HG03060 (cell line): ENCODE results near the gene ANP32A.
"Not testable (repeated sequence)": the region's sequence is repeated elsewhere in the genome, so short reads cannot be mapped to it uniquely, and the experiment has no call there.

Source experiments
- ATAC-seq: cut with Tn5 transposase; IDR thresholded peaks from one replicate; pipeline ENCODE4 v1.9.1; 2021; ENCODE audit warnings: low read depth, moderate number of reproducible peaks; ENCODE audit not compliant: unreplicated experiment

The ANP32A gene

GRCh38 chr15:68759982-68760579, 60.6 kb downstream of the ANP32A start:
- ATAC-seq, result not testable (repeated sequence)

GRCh38 chr15:68755731-68756130, 65.0 kb downstream of the ANP32A start:
- ATAC-seq, result no peak

DNA sequence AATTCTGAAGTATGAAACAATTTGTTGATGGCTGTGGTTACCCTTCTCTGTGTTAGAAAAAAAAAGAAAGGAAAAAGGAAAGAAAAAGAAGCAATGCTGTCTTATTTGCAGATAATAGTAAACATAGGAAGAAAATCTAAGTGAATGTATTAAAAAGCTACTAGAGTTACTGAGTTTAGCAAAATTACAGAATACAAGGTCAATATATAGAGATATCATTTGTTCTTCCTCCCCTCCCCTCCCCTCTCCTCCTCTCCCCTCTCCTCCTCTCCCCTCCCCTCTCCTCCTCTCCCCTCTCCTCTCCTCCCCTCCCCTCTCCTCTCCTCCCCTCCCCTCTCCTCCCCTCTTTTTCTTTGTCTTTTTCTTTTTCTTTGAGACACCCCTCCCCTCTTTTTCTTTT, 69.1 kb downstream of the ANP32A start:
- no peak for ATAC-seq

DNA sequence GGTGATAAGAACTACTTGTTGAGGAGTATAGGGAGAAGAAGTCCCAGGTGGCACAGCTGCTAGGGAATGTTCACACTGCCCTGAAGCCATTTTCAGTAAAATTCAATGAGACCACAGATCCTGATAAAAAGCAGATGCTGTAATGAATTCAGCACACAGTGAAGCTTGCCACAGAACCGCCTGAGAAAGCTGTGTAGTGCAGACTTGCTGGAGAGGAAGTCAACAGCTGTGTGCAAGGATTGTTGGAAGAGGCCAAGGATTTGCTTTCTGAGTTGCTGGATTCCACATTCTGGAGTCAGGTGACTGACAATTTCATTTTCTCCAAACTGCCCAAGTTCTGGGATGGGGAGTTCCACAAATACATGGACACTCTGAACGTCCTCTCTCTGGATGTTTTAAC, 70.9 kb downstream of the ANP32A start:
- ATAC-seq, result no peak

GRCh38 chr15:68749365-68749764, 71.3 kb downstream of the ANP32A start:
- ATAC-seq, result no peak

DNA sequence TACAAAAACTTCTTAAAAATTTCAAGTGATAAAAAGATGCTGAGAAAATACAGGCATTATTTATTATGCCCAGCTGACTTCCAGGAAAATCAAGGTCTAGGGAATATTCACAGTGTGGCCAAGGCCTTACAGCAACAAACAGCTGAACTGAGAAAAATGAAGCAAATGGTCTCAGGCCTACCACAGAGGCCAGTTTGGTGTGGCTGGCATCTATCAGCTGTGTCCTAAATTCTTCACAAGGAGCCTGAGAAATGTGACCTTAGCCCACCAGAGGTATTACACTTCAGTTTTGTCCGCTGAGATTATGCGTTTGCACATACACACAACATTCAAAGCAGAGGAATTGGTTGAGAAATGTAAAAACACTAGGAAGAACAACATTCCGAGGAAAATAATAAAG, 77.4 kb downstream of the ANP32A start:
- no peak for ATAC-seq

DNA sequence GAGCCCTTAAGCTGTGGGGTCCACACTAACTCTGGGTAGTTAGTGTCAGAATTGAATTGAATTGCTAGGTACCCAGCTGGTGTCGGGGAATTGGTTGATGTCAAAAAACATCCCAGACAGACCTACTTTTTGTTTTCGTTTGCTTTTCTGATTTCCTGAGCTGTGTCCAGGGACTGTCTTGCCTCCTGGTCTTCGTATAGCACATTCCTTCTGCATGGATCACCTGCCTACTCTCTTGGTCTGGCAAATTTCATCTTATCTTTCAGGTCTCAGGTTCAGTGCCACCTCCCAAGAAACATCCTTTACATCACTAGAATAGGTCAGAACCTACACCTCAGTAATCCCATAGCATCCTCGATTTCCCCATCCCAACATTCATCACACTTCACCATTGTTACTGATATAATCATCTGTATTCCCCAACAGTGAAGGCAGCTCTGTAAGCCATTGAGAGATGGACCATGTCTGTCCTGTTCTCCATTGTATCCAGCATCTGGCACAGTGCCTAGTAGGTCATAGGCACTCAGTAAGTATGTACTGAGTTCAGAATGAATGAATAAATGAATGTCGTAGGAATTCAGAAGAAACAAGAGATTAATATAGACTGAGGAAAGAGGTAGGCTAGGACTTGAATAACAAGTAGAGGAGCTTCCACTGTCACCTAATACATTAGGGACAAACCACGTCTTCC, 81.2 kb downstream of the ANP32A start:
- ATAC-seq, result no peak

DNA sequence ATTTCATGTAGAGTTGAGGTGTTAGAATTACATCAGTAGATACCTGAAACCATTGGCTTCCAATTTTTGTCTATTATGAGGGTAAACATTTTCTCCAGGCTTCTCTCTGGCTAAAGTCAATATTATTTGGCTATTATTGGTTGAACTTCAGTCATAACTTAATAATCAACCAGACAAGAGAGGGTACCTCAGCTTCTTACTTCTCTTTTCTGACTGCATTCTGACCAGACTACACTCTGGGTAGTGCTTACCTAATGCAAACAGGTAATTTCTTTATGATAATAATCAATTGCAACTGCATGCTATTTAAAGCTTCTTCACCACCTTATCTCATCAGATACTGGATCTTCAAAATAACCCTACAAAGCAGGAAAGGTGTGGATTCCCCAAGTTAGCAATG, 85.1 kb downstream of the ANP32A start:
- no peak for ATAC-seq

DNA sequence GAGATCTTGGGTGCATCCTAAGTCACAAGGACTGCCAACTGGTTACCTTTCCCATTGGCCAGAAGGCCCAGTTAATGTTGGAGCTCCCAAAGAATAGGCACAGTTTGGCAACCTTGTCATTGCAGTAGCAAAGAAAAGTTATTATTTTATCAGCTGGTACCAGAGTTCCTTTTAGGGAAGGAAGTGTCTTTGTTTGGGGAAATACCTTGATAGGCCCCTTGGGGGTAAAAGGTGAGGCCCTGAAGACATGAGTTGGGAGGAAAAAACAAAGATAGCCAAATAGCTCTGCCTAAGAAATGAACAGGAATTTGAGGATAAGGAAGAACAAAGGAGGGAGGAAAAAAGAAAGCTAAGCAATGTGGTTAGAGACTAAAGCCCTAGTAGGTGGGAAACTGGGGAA, 85.8 kb downstream of the ANP32A start:
- ATAC-seq, result no peak

- ATAC-seq, result no peak
Observed at GRCh38 chr15:68734352-68734751, 86.3 kb downstream of the ANP32A start.

- ATAC-seq, result no peak
Observed at GRCh38 chr15:68733666-68734065, 87.0 kb downstream of the ANP32A start.

GRCh38 chr15:68732451-68732850, 88.2 kb downstream of the ANP32A start:
- no peak for ATAC-seq

DNA sequence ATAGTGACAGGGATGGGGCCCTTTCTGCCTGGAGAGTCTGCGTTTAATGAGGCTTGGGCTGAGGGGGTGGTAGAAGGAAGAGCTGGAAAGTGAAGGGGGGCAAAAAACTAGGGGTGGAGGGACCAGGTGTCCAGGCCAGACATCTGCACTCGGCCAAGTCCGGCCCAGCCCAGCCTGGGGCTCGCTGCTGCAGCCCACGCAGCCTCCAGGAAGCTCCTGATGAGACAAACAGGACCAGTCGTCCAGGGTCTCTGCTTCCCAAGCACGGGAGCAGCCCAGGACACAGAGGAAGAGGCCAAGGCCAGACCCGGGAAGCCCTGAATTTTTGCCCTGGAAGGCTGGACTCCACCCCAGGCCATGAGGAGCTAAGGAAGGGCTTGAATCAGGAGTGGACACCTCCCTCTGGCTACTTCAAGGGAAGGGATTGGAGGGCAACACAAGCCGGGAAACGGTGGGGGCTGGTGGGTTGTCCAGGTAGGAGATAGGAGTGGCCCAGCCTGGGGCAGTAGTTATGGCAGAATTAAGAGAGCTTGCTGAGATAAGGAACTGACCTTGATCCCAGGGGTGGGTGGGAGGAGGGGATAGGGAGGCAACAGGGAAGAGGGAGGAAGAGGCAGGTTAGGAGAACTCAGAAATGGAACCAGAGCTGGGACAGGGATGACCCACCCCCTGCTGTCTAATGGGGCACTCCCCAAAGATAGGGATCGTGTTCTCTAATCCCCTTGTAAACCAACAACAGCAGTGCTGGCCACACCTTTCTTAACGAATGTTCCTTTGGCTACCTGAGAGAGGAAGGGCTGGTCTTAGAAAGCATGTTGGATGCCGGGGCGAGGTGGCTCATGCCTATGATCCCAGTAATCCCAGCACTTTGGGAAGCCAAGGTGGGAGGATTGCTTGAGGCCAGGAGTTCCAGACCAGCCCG, 89.5 kb downstream of the ANP32A start:
- no peak for ATAC-seq

DNA sequence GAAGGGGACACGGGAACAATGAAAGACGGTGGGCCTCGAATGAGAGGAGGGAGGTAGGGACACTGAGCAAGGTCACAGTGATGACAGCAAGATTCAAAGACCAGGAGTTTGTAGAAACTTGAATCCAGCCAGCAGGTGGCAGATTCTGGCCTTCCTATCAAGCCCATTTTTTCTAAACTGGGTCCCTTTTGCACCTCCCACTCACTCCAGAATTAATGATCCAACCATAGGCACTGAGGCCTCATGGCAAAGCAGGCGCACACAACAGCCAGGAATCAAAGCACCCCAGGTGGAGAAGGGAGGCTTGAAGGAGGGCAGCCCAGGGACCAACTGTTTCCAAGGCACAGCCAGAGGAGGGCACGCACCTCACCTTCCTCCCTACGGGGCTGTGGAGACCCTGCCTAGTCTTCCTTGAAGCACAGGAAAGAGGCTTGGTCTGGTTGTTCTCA, 90.2 kb downstream of the ANP32A start:
- ATAC-seq, result no peak

- ATAC-seq, result no peak
Observed at GRCh38 chr15:68729789-68730411, 90.8 kb downstream of the ANP32A start.
